NCI-H1092 (cell line): ENCODE data around the gene GRID1.
"Not testable (repeated sequence)": the region's sequence is repeated elsewhere in the genome, so short reads cannot be mapped to it uniquely, and the experiment has no call there.

Experiments
- DNase-seq: peaks from one replicate; lab custom pipeline; 2025; lab: John Stamatoyannopoulos, UW

Gene GRID1

GRCh38 chr10:86135191-86135590 is 231.4 kb downstream of the GRID1 start:
- no peak for DNase-seq

GRCh38 chr10:86130737-86131475 is 235.7 kb downstream of the GRID1 start:
- no peak for DNase-seq

GRCh38 chr10:86130041-86130440 is 236.6 kb downstream of the GRID1 start:
- DNase-seq, result no peak

GRCh38 chr10:86128360-86128759 is 238.2 kb downstream of the GRID1 start:
- DNase-seq, result no peak

- no peak for DNase-seq
Measured at GRCh38 chr10:86127274-86127819, 239.2 kb downstream of the GRID1 start.

GRCh38 chr10:86124734-86125133 is 241.9 kb downstream of the GRID1 start:
- no peak for DNase-seq

GRCh38 chr10:86123715-86124114 is 242.9 kb downstream of the GRID1 start:
- DNase-seq, result no peak

GRCh38 chr10:86123304-86123703 is 243.3 kb downstream of the GRID1 start:
- DNase-seq, result no peak

GRCh38 chr10:86122646-86123045 is 243.9 kb downstream of the GRID1 start:
- no peak for DNase-seq

- DNase-seq, result no peak
Measured at GRCh38 chr10:86121200-86121599, 245.4 kb downstream of the GRID1 start.

- no peak for DNase-seq
Measured at GRCh38 chr10:86117051-86117450, 249.5 kb downstream of the GRID1 start.

- DNase-seq, result no peak
Measured at GRCh38 chr10:86113983-86114382, 252.6 kb downstream of the GRID1 start.

- no peak for DNase-seq
Measured at GRCh38 chr10:86113501-86113900, 253.1 kb downstream of the GRID1 start.

GRCh38 chr10:86113044-86113443 is 253.6 kb downstream of the GRID1 start:
- DNase-seq, result no peak

GRCh38 chr10:86111902-86112545 is 254.6 kb downstream of the GRID1 start:
- no peak for DNase-seq

GRCh38 chr10:86110156-86110786 is 256.3 kb downstream of the GRID1 start:
- no peak for DNase-seq

- no peak for DNase-seq
Measured at GRCh38 chr10:86109421-86109820, 257.2 kb downstream of the GRID1 start.

- no peak for DNase-seq
Measured at GRCh38 chr10:86108696-86109095, 257.9 kb downstream of the GRID1 start.

GRCh38 chr10:86107611-86108310 is 258.8 kb downstream of the GRID1 start:
- not testable (repeated sequence) for DNase-seq

GRCh38 chr10:86107131-86107530 is 259.5 kb downstream of the GRID1 start:
- DNase-seq, result no peak

- DNase-seq, result no peak
Measured at GRCh38 chr10:86106616-86107015, 260.0 kb downstream of the GRID1 start.

- DNase-seq, result no peak
Measured at GRCh38 chr10:86105640-86106039, 261.0 kb downstream of the GRID1 start.
